Measurements from ENCODE around the gene UBXN7. TPM values are rescaled to one million over a fixed set of nuclear protein-coding genes. Genes with fewer than 3 reads are reported as not detected.
"Not testable (repeated sequence)": the region's sequence is repeated elsewhere in the genome, so short reads cannot be mapped to it uniquely, and the experiment has no call there.

The UBXN7 gene
- total RNA-seq, 1 experiment from 2014 or later = 32.4 TPM

GRCh38 chr3:196398782-196399181, 33.4 kb downstream of the UBXN7 start:
- peak; percentile 14 to 19 for DNase-seq
- H3K4me3 ChIP-seq = no peak overlapping the region

DNA sequence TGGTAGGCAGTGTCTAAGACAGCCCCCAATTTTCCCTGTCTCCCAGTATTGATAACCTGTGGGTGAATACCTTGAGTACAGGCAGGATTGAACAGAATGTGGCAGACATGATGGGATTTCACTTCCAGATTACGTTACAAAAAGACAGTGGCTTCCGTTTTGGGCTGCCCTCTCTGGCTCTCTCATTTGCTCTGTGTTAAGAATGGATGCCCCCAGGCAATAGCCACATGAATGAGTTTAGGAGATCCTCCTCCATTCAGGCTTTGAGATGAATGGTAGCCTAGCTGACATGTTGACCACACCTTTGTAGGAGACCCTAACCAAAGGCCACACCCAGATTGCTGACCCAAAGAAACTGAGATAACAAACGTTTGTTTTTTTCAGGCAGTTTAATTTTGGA, 34.3 kb downstream of the UBXN7 start:
- Histone ChIP-seq H3K4me1 (peaks cover 15% of the 10 kb centered on the region), H3K27me3 (no peaks in the 10 kb centered on the region), H3K4me3 (no peak overlapping the region), H3K36me3 (peaks cover 48% of the 10 kb centered on the region), H3K27ac (no peak overlapping the region), H3K9me3 (replicated peaks) (no peaks in the 10 kb centered on the region; the same call in 1 of the 2 replicates)
- DNase-seq = no peak

More at GRCh38 chr3:196398782-196399181, 33.4 kb downstream of the UBXN7 start:
- Histone ChIP-seq H3K9me3 (replicated peaks) (no peaks in the 10 kb centered on the region; the same call in 1 of the 2 replicates), H3K27ac (peak overlapping the region; percentile 48), H3K27me3 (no peaks in the 10 kb centered on the region), H3K36me3 (peaks cover 49% of the 10 kb centered on the region), H3K4me1 (peaks cover 15% of the 10 kb centered on the region)

- H3K4me3 ChIP-seq = no peak overlapping the region
- peaks cover 50% of the 10 kb centered on the region for H3K36me3 ChIP-seq
- H3K4me1 ChIP-seq = no peaks in the 10 kb centered on the region
- H3K9me3 ChIP-seq (replicated peaks) = peaks cover 14% of the 10 kb centered on the region
- H3K27ac ChIP-seq = no peak overlapping the region
- DNase-seq = no peak
- no peaks in the 10 kb centered on the region for H3K27me3 ChIP-seq
Observed at GRCh38 chr3:196390116-196390515, 42.1 kb downstream of the UBXN7 start.

DNA sequence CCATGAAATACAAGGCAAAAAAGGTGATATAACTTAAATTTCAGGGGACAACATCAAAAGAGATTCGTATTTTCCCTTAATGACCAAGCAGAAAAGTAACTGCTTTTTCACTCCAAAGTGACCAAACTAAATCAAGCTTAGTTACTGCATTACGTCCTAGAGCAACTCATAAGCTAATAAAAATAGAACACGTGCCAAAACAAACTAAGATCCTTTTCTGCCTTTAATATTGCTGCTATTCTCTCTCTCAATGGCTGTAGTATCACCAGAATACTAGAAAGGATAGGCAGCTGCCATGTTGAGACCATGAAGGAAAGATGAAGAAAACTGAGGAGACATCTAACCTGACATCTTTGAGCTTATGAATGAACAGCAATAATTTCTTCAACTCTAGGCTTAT, 43.3 kb downstream of the UBXN7 start:
- Histone ChIP-seq H3K27ac (no peak overlapping the region), H3K27me3 (no peaks in the 10 kb centered on the region), H3K9me3 (replicated peaks) (peaks cover 21% of the 10 kb centered on the region), H3K36me3 (peaks cover 52% of the 10 kb centered on the region), H3K4me1 (no peaks in the 10 kb centered on the region), H3K4me3 (no peak overlapping the region)
- no peak for DNase-seq

DNA sequence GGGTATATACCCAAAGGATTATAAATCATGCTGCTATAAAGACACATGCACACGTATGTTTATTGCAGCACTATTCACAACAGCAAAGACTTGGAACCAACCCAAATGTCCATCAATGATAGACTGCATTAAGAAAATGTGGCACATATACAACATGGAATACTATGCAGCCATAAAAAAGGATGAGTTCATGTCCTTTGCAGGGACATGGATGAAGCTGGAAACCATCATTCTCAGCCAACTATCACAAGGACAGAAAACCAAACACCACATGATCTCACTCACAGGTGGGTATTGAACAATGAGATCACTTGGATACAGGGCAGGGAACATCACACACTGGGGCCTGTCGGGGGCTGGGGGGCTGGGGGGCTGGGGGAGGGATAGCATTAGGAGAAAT, 44.3 kb downstream of the UBXN7 start:
- H3K27me3 ChIP-seq = not testable (repeated sequence)
- peaks cover 53% of the 10 kb centered on the region for H3K36me3 ChIP-seq

DNA sequence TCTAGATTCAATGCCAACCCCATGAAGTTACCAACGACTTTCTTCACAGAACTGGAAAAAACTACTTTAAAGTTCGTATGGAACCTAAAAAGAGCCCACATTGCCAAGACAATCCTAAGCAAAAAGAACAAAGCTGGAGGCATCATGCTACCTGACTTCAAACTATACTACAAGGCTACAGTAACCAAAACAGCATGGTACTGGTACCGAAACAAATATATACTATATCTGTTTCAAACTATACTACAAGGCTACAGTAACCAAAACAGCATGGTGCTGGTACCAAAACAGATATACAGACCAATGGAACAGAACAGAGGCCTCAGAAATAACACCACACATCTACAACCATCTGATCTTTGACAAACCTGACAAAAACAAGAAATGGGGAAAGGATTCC, 45.4 kb downstream of the UBXN7 start:
- peaks cover 21% of the 10 kb centered on the region for H3K9me3 ChIP-seq (replicated peaks)
- not testable (repeated sequence) for H3K27ac ChIP-seq, H3K4me1 ChIP-seq, H3K4me3 ChIP-seq, DNase-seq, H3K27me3 ChIP-seq
- H3K36me3 ChIP-seq = peaks cover 52% of the 10 kb centered on the region

More for the DNA sequence above, 44.3 kb downstream of the UBXN7 start:
- H3K4me3 ChIP-seq, DNase-seq, H3K27ac ChIP-seq, H3K4me1 ChIP-seq: not testable (repeated sequence)
- H3K9me3 ChIP-seq (replicated peaks) = peaks cover 21% of the 10 kb centered on the region

DNA sequence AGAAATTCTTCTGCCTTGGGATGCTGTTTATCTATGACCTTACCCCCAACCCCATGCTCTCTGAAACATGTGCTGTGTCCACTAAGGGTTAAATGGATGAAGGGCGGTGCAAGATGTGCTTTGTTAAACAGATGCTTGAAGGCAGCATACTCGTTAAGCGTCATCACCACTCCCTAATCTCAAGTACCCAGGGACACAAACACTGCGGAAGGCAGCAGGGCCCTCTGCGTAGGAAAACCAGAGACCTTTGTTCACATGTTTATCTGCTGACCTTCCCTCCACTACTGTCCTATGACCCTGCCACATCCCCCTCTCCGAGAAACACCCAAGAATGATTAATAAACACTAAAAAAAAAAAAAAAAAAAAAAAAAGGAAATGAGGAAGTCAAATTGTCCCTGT, 46.2 kb downstream of the UBXN7 start:
- not testable (repeated sequence) for H3K27ac ChIP-seq, H3K27me3 ChIP-seq, H3K4me3 ChIP-seq, DNase-seq, H3K4me1 ChIP-seq
- Histone ChIP-seq H3K36me3 (peaks cover 44% of the 10 kb centered on the region), H3K9me3 (replicated peaks) (peaks cover 24% of the 10 kb centered on the region)

DNA sequence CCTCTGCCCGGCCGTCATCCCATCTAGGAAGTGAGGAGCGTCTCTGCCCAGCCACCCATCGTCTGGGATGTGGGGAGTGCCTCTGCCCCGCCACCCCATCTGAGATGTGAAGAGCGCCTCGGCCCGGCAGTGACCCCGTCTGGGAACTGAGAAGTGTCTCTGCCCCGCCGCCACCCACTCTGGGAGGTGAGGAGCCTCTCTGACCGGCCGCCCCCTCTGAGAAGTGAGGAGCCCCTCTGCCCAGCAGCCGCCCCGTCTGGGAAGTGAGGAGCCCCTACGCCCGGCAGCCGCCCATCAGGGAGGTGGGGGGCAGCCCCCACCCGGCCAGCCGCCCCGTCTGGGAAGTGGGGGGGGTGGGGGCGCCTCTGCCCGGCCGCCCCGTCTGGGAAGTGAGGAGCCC, 46.8 kb downstream of the UBXN7 start:
- H3K4me3 ChIP-seq, H3K27me3 ChIP-seq, DNase-seq, H3K4me1 ChIP-seq, H3K27ac ChIP-seq: not testable (repeated sequence)
- Histone ChIP-seq H3K36me3 (peaks cover 44% of the 10 kb centered on the region), H3K9me3 (replicated peaks) (peaks cover 24% of the 10 kb centered on the region)

DNA sequence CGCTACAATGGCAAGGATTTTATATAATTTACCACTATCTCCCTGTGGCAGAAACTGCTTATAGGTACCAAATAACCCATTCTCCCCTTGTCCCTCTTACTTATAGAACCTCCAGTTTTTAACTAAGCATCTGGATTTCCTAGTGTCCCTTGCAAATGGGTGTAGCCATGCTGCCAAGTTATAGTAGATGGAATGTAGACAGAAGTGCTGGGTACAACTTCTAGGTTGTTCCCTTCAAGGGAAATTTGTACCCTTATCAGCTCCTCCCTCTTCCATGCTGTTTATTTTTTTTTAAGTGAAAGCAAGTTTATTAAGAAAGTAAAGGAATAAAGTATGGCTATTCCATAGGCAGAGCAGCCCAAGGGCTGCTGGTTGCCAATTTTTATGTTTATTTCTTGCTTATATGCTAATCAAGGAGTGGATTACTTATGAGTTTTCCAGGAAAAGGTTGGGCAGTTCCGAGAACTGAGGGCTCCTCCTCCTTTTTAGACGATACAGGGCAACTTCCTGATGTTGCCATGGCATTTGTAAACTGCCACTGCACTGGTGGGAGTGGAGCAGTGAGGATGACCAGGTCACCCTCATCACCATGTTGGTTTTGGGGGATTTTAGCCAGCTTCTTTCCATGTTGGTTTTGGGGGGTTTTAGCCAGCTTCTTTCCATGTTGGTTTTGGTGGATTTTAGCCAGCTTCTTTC, 53.9 kb downstream of the UBXN7 start:
- no peak overlapping the region for H3K4me3 ChIP-seq
- no peaks in the 10 kb centered on the region for H3K27me3 ChIP-seq
- H3K9me3 ChIP-seq (replicated peaks) = peaks cover 6% of the 10 kb centered on the region; the same call in 1 of the 2 replicates
- H3K36me3 ChIP-seq = peaks cover 27% of the 10 kb centered on the region
- no peak overlapping the region for H3K27ac ChIP-seq
- H3K4me1 ChIP-seq = no peaks in the 10 kb centered on the region
- DNase-seq = no peak

DNA sequence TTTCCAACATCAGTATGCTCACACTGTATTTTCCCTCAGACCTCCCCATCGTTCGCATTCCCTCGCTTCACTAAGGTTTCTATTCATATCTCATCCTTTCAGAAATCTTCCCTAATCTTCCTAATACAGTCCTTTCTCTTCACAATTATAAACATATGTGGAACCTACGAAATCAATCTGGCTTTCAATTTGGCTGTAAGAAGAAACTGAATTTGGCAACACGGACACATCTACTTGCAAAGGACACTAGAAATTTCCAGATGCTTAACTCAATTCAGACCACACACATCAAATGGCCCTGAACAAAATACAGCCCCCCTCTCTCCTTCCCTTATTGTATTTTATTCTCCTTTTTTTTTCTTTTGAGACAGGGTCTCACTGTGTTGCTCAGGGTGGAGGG, 54.9 kb downstream of the UBXN7 start:
- H3K9me3 ChIP-seq (replicated peaks) = peaks cover 6% of the 10 kb centered on the region; the same call in 1 of the 2 replicates
- no peak overlapping the region for H3K4me3 ChIP-seq
- DNase-seq = no peak
- no peak overlapping the region for H3K27ac ChIP-seq
- no peaks in the 10 kb centered on the region for H3K4me1 ChIP-seq
- peaks cover 27% of the 10 kb centered on the region for H3K36me3 ChIP-seq
- H3K27me3 ChIP-seq = no peaks in the 10 kb centered on the region

- DNase-seq = no peak
- no peaks in the 10 kb centered on the region for H3K4me1 ChIP-seq
- H3K36me3 ChIP-seq = peaks cover 73% of the 10 kb centered on the region
- no peak overlapping the region for H3K27ac ChIP-seq
- H3K27me3 ChIP-seq = no peaks in the 10 kb centered on the region
- H3K4me3 ChIP-seq = no peak overlapping the region
- H3K9me3 ChIP-seq (replicated peaks) = no peaks in the 10 kb centered on the region
Observed at GRCh38 chr3:196365736-196366135, 66.5 kb downstream of the UBXN7 start.

DNA sequence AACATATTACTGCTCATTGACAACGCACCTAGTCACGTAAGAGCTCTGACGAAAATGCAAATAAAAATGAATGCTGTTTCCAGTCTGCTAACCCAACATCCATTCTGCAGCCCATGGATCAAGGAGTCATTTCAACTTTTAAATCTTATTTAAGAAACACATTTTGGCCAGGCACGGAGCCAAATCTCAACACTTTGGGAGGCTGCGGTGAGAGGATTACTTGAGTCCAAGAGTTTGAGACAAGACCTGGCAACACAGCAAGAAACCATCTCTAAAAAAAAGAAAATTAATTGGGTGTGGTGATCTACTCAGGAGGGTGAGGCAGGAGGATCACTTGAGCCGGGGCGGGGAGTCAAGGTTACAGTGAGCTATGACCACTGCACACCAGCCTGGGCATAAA, 71.6 kb downstream of the UBXN7 start:
- no peaks in the 10 kb centered on the region for H3K4me1 ChIP-seq
- peaks cover 73% of the 10 kb centered on the region for H3K36me3 ChIP-seq
- H3K27ac ChIP-seq = no peak overlapping the region
- no peak for DNase-seq
- H3K4me3 ChIP-seq = no peak overlapping the region
- no peaks in the 10 kb centered on the region for H3K9me3 ChIP-seq (replicated peaks)
- H3K27me3 ChIP-seq = no peaks in the 10 kb centered on the region

- H3K4me1 ChIP-seq; DNase-seq; H3K9me3 ChIP-seq (replicated peaks); H3K27me3 ChIP-seq; H3K4me3 ChIP-seq; H3K27ac ChIP-seq: not testable (repeated sequence)
- H3K36me3 ChIP-seq = peaks cover 70% of the 10 kb centered on the region
Observed at GRCh38 chr3:196358540-196358939, 73.7 kb downstream of the UBXN7 start.

GRCh38 chr3:196357905-196358304, 74.3 kb downstream of the UBXN7 start:
- no peak for DNase-seq
- H3K4me3 ChIP-seq = no peak overlapping the region
- H3K4me1 ChIP-seq = no peaks in the 10 kb centered on the region
- H3K27me3 ChIP-seq = no peaks in the 10 kb centered on the region
- no peaks in the 10 kb centered on the region for H3K9me3 ChIP-seq (replicated peaks)
- H3K36me3 ChIP-seq = peaks cover 63% of the 10 kb centered on the region
- no peak overlapping the region for H3K27ac ChIP-seq

DNA sequence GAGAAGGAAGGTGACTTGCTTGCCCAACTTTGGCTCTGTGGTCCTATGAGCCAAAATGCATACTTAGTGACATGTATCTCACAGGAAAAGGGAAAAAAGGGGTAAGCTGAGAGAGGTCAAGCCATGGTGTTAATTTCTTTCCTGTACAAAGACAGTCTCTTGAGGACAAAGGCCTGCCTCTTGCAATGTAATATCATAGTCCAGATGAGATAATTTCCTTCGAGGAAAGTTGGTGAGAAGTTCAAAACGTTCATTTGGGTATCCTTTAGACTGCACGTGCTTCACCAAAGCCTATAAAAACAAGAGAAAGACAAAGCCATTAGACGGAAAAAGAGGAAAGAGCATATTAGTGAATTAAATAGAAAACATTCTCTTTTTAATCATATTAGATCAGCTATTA, 75.7 kb downstream of the UBXN7 start:
- H3K27ac ChIP-seq = no peak overlapping the region
- no peaks in the 10 kb centered on the region for H3K27me3 ChIP-seq
- H3K4me1 ChIP-seq = no peaks in the 10 kb centered on the region
- no peaks in the 10 kb centered on the region for H3K9me3 ChIP-seq (replicated peaks)
- peaks cover 54% of the 10 kb centered on the region for H3K36me3 ChIP-seq
- DNase-seq = no peak
- no peak overlapping the region for H3K4me3 ChIP-seq

GRCh38 chr3:196355668-196356067, 76.6 kb downstream of the UBXN7 start:
- Histone ChIP-seq H3K4me1 (no peaks in the 10 kb centered on the region), H3K4me3 (no peak overlapping the region), H3K27me3 (no peaks in the 10 kb centered on the region), H3K9me3 (replicated peaks) (no peaks in the 10 kb centered on the region), H3K27ac (no peak overlapping the region), H3K36me3 (peaks cover 47% of the 10 kb centered on the region)
- no peak for DNase-seq
